Peyer's patch (tissue), 4 donors: ENCODE results near the gene MAPK6.

Source experiments
- POLR2A ChIP-seq, 2 donors: fragments of 450-650 bp; IDR thresholded peaks; one replicate each; pipeline ENCODE4 v1.5.1; 2017; ENCODE audit warnings: antibody characterized with exemption in 2 of 2, mild to moderate bottlenecking in 2 of 2, moderate library complexity in 2 of 2
- TF ChIP-seq, protein P1 (sequence below), 6 experiments: fragments of 450-650 bp in 4 of 6; fragments of 200-600 bp in 2 of 6; sonication (generic) in 1 of 6; IDR thresholded peaks; one replicate each; pipeline ENCODE4 v1.5.1; 2017 to 2019; ENCODE audit warnings: antibody characterized with exemption in 6 of 6, mild to moderate bottlenecking in 3 of 6, moderate library complexity in 1 of 6

DNA sequence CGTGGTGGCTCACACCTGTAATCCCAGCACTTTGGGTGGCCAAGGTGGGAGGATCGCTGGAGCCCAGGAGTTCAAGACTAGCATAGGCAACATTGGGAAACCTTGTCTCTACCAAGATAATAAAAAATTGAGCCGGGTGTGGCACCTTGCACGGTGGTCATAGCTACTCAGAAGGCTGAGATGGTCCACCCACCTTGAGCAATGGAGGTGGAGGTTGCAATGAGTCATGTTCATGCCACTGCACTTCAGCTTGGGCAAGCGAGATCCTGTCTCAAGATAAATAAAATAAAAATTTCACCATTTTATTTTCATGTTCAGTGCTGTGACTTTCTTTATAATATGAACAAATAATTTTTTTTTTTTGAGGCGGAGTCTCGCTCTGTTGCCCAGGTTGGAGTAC, 12.5 kb downstream of the MAPK6 start:
- no peak for TF ChIP-seq POLR2A (IDR thresholded peaks at IDR 0.05)
- TF ChIP-seq, protein P1, sequence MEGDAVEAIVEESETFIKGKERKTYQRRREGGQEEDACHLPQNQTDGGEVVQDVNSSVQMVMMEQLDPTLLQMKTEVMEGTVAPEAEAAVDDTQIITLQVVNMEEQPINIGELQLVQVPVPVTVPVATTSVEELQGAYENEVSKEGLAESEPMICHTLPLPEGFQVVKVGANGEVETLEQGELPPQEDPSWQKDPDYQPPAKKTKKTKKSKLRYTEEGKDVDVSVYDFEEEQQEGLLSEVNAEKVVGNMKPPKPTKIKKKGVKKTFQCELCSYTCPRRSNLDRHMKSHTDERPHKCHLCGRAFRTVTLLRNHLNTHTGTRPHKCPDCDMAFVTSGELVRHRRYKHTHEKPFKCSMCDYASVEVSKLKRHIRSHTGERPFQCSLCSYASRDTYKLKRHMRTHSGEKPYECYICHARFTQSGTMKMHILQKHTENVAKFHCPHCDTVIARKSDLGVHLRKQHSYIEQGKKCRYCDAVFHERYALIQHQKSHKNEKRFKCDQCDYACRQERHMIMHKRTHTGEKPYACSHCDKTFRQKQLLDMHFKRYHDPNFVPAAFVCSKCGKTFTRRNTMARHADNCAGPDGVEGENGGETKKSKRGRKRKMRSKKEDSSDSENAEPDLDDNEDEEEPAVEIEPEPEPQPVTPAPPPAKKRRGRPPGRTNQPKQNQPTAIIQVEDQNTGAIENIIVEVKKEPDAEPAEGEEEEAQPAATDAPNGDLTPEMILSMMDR (IDR thresholded peaks at IDR 0.05), result no peak
